OCI-LY3 (cell line): ENCODE results near the gene IL4R.

Source experiments
- H2AFZ ChIP-seq: fragments of 200-600, 300-600 bp; shearing (Covaris generic); 2 replicates; pipeline ENCODE4 v1.6.0; 2014; ENCODE audit warnings: antibody characterized with exemption, low read depth, low read length
- H3K27ac ChIP-seq: fragments of 200-600, 300-600 bp; sonication (generic); 2 replicates; pipeline ENCODE4 v1.5.1; 2014; ENCODE audit warnings: mild to moderate bottlenecking, low read length, moderate library complexity, mixed read lengths
- H3K27me3 ChIP-seq: fragments of 200-600, 300-600 bp; sonication (generic); 2 replicates; pipeline ENCODE4 v1.6.1; 2014; ENCODE audit warnings: low read depth, low read length, mixed read lengths
- H3K36me3 ChIP-seq: fragments of 200-600, 300-600 bp; sonication (generic); replicated peaks from 2 replicates; pipeline ENCODE3; 2014; ENCODE audit warnings: low read depth, low read length, mixed read lengths
- H3K4me1 ChIP-seq: fragments of 300-600, 200-600 bp; sonication (generic); 2 replicates; pipeline ENCODE4 v1.6.1; 2014; ENCODE audit warnings: low read length, mixed read lengths
- H3K4me2 ChIP-seq: fragments of 200-600, 300-600 bp; sonication (generic); 2 replicates; pipeline ENCODE4 v1.6.1; 2014; ENCODE audit warnings: low read length, mixed read lengths
- H3K4me3 ChIP-seq: fragments of 300-600, 200-600 bp; sonication (generic); 2 replicates; pipeline ENCODE4 v1.5.1; 2014; ENCODE audit warnings: antibody characterized with exemption, mild to moderate bottlenecking, low read length, moderate library complexity
- H3K79me2 ChIP-seq: fragments of 300-600, 200-600 bp; shearing (Covaris generic); 2 replicates; pipeline ENCODE4 v1.6.1; 2014; ENCODE audit warnings: mild to moderate bottlenecking, low read length, mixed read lengths
- H3K9ac ChIP-seq: fragments of 300-600, 200-600 bp; shearing (Covaris generic); 2 replicates; pipeline ENCODE4 v1.6.0; 2014; ENCODE audit warnings: mild to moderate bottlenecking, low read length, moderate library complexity
- H3K9me3 ChIP-seq: fragments of 200-600, 300-600 bp; shearing (Covaris generic); 2 replicates; pipeline ENCODE4 v1.6.1; 2014; ENCODE audit warnings: low read length, mixed read lengths; ENCODE audit not compliant: insufficient read depth
- H4K20me1 ChIP-seq: fragments of 200-600, 300-600 bp; sonication (generic); 2 replicates; pipeline ENCODE4 v1.6.1; 2016; ENCODE audit warnings: low read length, mixed read lengths; ENCODE audit not compliant: insufficient read depth
- EZH2phosphoT487 ChIP-seq: fragments of 200-600 bp; shearing (Covaris generic); IDR thresholded peaks from 2 replicates; pipeline ENCODE4 v1.6.1; 2018; ENCODE audit warnings: antibody characterized with exemption, mixed run types, low read depth
- TF ChIP-seq, protein P1 (sequence below): fragments of 200-600, 300-600 bp; sonication (generic); IDR thresholded peaks from 2 replicates; pipeline ENCODE4 v1.5.1; 2014; ENCODE audit warnings: antibody characterized with exemption, low read length, low read depth

The IL4R gene

DNA sequence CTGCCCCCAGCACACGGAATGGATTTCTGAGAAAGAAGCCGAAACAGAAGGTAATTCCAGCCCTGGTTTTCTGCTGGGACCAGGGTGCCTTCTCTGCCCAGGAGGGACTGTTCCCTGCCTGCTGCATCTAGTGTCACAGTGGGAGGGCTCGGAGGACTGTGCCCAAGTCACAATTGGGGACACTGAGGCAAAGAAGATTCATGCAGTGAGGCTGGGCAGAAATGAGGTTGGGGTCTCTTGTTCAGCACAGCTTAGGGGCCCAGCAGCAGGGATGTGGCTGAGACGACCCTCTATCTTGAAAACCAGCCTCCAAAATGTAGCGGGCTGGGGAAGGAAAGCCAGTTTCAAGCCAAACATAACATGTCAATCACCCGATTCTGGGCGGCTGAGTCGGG is 88.8 kb downstream of the IL4R start:
- peak overlapping the region; percentile 98 for H3K27ac ChIP-seq
- no peaks in the 10 kb centered on the region for H3K9me3 ChIP-seq
- TF ChIP-seq, protein P1, sequence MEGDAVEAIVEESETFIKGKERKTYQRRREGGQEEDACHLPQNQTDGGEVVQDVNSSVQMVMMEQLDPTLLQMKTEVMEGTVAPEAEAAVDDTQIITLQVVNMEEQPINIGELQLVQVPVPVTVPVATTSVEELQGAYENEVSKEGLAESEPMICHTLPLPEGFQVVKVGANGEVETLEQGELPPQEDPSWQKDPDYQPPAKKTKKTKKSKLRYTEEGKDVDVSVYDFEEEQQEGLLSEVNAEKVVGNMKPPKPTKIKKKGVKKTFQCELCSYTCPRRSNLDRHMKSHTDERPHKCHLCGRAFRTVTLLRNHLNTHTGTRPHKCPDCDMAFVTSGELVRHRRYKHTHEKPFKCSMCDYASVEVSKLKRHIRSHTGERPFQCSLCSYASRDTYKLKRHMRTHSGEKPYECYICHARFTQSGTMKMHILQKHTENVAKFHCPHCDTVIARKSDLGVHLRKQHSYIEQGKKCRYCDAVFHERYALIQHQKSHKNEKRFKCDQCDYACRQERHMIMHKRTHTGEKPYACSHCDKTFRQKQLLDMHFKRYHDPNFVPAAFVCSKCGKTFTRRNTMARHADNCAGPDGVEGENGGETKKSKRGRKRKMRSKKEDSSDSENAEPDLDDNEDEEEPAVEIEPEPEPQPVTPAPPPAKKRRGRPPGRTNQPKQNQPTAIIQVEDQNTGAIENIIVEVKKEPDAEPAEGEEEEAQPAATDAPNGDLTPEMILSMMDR = no peak
- TF ChIP-seq EZH2phosphoT487 = no peak
- peak overlapping the region; percentile 100 for H3K9ac ChIP-seq
- H3K79me2 ChIP-seq = peaks cover 79% of the 10 kb centered on the region
- no peaks in the 10 kb centered on the region for H3K27me3 ChIP-seq
- no peak overlapping the region for H2AFZ ChIP-seq
- H3K36me3 ChIP-seq = peaks cover 43% of the 10 kb centered on the region
- peak overlapping the region; percentile 96 for H3K4me3 ChIP-seq
- H3K4me1 ChIP-seq = peaks cover 81% of the 10 kb centered on the region
- no peaks in the 10 kb centered on the region for H4K20me1 ChIP-seq
- peak overlapping the region; percentile 100 for H3K4me2 ChIP-seq

DNA sequence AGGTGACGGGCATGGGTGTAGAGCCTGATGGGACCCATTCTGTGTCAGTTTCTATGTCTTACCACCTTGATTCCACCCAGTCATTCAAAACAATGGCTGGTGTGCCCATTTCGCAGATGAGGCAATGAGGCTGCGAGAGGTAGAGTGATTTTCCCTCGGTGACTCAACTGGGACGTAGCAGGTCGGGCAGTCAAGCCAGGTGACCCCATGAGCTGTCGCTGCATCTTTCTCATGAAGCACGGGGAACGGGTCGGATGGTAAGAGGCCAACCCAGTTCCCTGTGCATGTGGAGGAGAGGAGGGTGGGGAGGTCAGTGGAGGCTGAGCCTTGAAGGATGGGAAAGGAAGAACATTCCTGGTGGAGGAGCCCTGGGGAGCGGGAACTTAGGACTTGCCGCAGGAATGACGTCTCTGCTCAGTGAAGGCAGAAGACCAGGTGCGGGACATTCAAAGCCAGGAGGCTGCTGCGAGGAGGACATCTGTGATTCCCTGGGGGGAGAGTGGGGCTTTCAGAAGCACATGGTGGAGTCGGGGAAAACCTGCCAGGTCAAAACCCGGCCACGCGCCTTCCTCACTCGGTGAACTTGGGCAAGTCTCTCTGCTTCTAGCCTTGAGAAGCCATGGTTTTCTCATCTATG is 89.3 kb downstream of the IL4R start:
- Histone ChIP-seq H3K4me1 (peaks cover 83% of the 10 kb centered on the region), H3K9ac (peak overlapping the region; percentile 100), H3K27me3 (no peaks in the 10 kb centered on the region), H3K27ac (peak overlapping the region; percentile 98), H3K4me3 (peak overlapping the region; percentile 96), H3K79me2 (peaks cover 85% of the 10 kb centered on the region), H4K20me1 (0 out of 2 replicates have a peak, but pooled peaks cover 2% of the 10 kb centered on the region), H3K36me3 (peaks cover 43% of the 10 kb centered on the region), H3K4me2 (peak overlapping the region; percentile 100), H3K9me3 (no peaks in the 10 kb centered on the region), H2AFZ (no peak overlapping the region)
- TF ChIP-seq, protein P1 = no peak
- TF ChIP-seq EZH2phosphoT487 = no peak

DNA sequence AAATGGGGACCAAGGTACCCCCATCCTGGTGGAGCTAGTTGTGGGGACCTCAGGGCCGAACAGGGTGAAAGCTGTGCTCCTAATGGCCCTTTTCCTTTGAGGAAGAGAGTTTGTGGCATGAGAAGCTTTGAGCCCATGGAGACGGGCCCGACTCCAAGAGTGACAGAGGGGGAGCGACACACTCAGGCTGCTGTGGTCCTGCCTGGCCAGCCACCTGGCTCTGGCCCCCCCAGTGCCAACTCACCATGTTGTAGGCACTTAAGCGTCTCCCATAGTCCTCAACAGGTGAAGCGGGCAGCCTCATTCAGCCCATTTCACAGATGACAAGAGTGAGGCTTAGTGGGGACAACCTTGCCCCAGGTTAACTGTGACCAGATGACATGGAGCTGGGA is 89.8 kb downstream of the IL4R start:
- TF ChIP-seq, protein P1 = no peak
- TF ChIP-seq EZH2phosphoT487 = no peak
- no peaks in the 10 kb centered on the region for H3K9me3 ChIP-seq
- H3K27me3 ChIP-seq = no peaks in the 10 kb centered on the region
- H3K79me2 ChIP-seq = peaks cover 90% of the 10 kb centered on the region
- peak overlapping the region; percentile 100 for H3K4me2 ChIP-seq
- H3K4me1 ChIP-seq = peaks cover 83% of the 10 kb centered on the region
- peaks cover 7% of the 10 kb centered on the region; the same call in 1 of the 2 replicates for H4K20me1 ChIP-seq
- peak overlapping the region; percentile 96 for H3K4me3 ChIP-seq
- peaks cover 48% of the 10 kb centered on the region for H3K36me3 ChIP-seq
- peak overlapping the region; percentile 98 for H3K27ac ChIP-seq
- H2AFZ ChIP-seq = no peak overlapping the region
- peak overlapping the region; percentile 100 for H3K9ac ChIP-seq

DNA sequence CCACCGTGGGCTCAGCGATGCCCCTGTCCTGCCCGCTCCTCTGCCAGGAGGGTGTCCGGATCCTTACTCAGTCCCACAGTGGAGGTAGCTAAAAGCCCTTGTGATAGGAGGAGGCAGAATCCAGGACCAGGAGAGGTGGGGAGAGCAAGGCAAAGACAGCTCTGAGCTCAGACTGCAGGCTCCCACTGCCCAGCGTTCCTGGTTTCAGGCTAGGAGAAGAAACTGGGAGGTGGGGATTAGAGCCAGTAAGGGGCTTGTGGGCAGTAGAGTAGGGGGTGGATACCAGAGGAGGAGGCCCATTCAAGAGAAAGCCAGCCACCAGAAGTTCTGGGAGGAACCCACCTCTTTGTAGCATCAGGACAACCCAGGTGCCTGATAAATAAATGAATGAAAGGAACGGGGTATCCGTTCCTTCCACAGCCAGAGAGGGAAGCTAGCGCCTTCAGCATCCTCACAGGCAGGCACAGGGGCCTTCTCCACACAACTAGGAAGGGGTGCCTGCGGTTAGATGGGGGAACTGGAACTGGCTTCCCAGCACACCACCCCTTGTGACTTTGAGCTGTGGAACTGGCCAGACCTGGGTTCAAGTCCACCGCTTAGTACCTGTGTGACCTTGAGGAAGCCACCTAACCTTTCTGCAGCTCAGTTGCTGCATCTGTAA is 90.5 kb downstream of the IL4R start:
- no peak overlapping the region for H2AFZ ChIP-seq
- TF ChIP-seq EZH2phosphoT487 = no peak
- TF ChIP-seq, protein P1 = no peak
- H3K4me1 ChIP-seq = peaks cover 81% of the 10 kb centered on the region
- peak overlapping the region; percentile 98 for H3K27ac ChIP-seq
- H3K4me2 ChIP-seq = peak overlapping the region; percentile 100
- H3K79me2 ChIP-seq = peaks cover 96% of the 10 kb centered on the region
- H3K4me3 ChIP-seq = peak overlapping the region; percentile 96
- peaks cover 11% of the 10 kb centered on the region; the same call in 1 of the 2 replicates for H4K20me1 ChIP-seq
- peak overlapping the region; percentile 100 for H3K9ac ChIP-seq
- H3K27me3 ChIP-seq = no peaks in the 10 kb centered on the region
- H3K9me3 ChIP-seq = 0 out of 2 replicates have a peak, but pooled peaks cover under 1% of the 10 kb centered on the region
- peaks cover 52% of the 10 kb centered on the region for H3K36me3 ChIP-seq
